GM21423 (cell line): ENCODE results near the gene PCDHB8.
"Not testable (repeated sequence)": the region's sequence is repeated elsewhere in the genome, so short reads cannot be mapped to it uniquely, and the experiment has no call there.

Experiments
- ATAC-seq: cut with Tn5 transposase; IDR thresholded peaks from one replicate; pipeline ENCODE4 v1.9.1; 2021; ENCODE audit warnings: mild to moderate bottlenecking, moderate library complexity; ENCODE audit not compliant: unreplicated experiment

PCDHB8 gene

GRCh38 chr5:141184117-141184855 lies 6.7 kb downstream of the PCDHB8 start:
- ATAC-seq: not testable (repeated sequence)

- no peak for ATAC-seq
Observed at GRCh38 chr5:141186897-141187512, 9.4 kb downstream of the PCDHB8 start, which contains the start of gene PCDHB9. TSS of gene PCDHB9 (plus strand) at chr5:141187161. CDS start at chr5:141187319, 158 bp downstream.

GRCh38 chr5:141188682-141189081 lies 11.1 kb downstream of the PCDHB8 start:
- not testable (repeated sequence) for ATAC-seq

- ATAC-seq: not testable (repeated sequence)
Observed at GRCh38 chr5:141189131-141189530, 11.5 kb downstream of the PCDHB8 start.

- ATAC-seq: no peak
Observed at GRCh38 chr5:141192110-141192725, 14.6 kb downstream of the PCDHB8 start, which contains the start of gene PCDHB10. TSS of gene PCDHB10 (plus strand) at chr5:141192353. CDS start at chr5:141192553, 200 bp downstream.

GRCh38 chr5:141194332-141194731 lies 16.7 kb downstream of the PCDHB8 start:
- ATAC-seq: not testable (repeated sequence)

DNA sequence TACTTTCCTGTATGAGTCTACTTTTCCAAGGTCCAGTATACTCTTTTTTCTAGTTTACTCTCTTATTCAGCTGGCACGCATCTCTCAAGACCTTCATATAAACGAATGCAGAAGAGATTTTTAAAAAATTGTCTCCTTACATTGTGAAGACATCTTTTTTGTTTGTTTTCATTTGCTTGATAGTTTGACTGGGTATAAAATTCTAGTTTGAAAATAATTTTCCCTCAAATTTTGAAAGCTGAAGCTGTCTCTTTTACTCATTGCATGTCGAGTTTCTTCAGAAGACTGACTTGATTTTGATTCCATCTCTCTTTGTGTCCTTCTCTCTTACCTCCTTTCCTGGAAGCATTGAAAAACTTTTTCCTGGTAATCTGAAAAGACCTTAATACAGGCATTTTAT lies 18.8 kb downstream of the PCDHB8 start:
- ATAC-seq: no peak

GRCh38 chr5:141199359-141200235 lies 22.0 kb downstream of the PCDHB8 start, which contains the start of gene PCDHB11:
TSS of gene PCDHB11 (plus strand) at chr5:141199627. CDS start at chr5:141199775, 148 bp downstream.
- ATAC-seq: no peak

DNA sequence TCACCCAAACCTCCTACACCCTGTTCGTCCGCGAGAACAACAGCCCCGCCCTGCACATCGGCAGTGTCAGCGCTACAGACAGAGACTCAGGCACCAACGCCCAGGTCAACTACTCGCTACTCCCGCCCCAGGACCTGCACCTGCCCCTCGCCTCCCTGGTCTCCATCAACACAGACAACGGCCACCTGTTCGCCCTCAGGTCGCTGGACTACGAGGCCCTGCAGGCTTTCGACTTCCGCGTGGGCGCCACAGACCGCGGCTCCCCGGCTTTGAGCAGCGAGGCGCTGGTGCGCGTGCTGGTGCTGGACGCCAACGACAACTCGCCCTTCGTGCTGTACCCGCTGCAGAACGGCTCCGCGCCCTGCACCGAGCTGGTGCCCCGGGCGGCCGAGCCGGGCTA lies 23.5 kb downstream of the PCDHB8 start:
- ATAC-seq: not testable (repeated sequence)

- ATAC-seq: not testable (repeated sequence)
Observed at GRCh38 chr5:141201646-141202045, 24.1 kb downstream of the PCDHB8 start.

GRCh38 chr5:141208478-141208877 lies 30.9 kb downstream of the PCDHB8 start, which contains the start of gene PCDHB12:
TSS of gene PCDHB12 (plus strand) at chr5:141208719. CDS start at chr5:141208908, 189 bp downstream.
- no peak for ATAC-seq

- not testable (repeated sequence) for ATAC-seq
Observed at GRCh38 chr5:141210281-141210680, 32.7 kb downstream of the PCDHB8 start.

GRCh38 chr5:141210849-141211248 lies 33.3 kb downstream of the PCDHB8 start:
- ATAC-seq: not testable (repeated sequence)

GRCh38 chr5:141213656-141214339 lies 36.2 kb downstream of the PCDHB8 start, which contains the start of gene PCDHB13:
TSS of gene PCDHB13 (plus strand) at chr5:141213919. CDS start at chr5:141214124, 205 bp downstream.
- ATAC-seq: not testable (repeated sequence)

DNA sequence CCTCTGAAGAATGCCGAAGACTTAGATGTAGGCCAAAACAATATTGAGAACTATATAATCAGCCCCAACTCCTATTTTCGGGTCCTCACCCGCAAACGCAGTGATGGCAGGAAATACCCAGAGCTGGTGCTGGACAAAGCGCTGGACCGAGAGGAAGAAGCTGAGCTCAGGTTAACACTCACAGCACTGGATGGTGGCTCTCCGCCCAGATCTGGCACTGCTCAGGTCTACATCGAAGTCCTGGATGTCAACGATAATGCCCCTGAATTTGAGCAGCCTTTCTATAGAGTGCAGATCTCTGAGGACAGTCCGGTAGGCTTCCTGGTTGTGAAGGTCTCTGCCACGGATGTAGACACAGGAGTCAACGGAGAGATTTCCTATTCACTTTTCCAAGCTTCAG lies 37.0 kb downstream of the PCDHB8 start:
- not testable (repeated sequence) for ATAC-seq

- ATAC-seq: not testable (repeated sequence)
Observed at GRCh38 chr5:141215504-141215903, 37.9 kb downstream of the PCDHB8 start.

GRCh38 chr5:141216035-141216434 lies 38.4 kb downstream of the PCDHB8 start:
- not testable (repeated sequence) for ATAC-seq

DNA sequence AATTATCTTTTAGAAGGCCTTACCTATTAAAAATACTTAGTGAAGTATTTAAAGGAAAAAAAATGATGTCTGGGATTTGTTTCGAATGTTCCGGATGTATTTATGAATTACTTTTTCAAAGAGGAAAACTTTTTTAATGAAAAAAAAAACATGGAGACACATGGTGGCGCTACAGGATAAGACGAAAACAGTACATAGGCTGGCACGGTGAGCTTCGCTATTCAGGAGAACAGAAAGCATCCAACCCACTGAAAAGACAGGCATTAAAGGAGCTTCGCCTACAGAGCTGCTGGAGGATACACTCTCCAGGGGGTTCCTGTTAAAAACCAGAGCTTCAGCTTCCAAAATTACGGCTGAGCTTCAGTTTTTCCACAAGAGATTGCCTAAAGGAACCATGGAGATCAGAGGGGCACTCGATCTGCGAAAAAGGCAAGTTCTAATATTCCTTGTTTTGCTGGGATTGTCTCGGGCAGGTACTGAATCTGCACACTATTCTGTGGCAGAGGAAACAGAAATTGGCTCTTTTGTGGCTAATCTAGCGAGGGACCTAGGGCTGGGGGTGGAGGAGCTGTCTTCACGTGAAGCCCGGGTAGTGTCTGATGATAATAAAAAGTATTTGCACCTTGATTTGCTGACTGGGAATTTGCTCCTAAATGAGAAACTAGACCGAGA lies 45.7 kb downstream of the PCDHB8 start, which contains the start of gene PCDHB14:
TSS of gene PCDHB14 (plus strand) at position 232 of the 672 bp plus-strand sequence. CDS start at position 395, 163 bp downstream.
- no peak for ATAC-seq

DNA sequence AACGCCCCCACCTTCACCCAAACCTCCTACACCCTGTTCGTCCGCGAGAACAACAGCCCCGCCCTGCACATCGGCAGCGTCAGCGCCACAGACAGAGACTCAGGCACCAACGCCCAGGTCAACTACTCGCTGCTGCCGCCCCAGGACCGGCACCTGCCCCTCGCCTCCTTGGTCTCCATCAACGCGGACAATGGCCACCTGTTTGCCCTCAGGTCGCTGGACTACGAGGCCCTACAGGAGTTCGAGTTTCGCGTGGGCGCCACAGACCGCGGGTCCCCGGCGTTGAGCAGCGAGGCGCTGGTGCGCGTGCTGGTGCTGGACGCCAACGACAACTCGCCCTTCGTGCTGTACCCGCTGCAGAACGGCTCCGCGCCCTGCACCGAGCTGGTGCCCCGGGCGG lies 47.3 kb downstream of the PCDHB8 start:
- not testable (repeated sequence) for ATAC-seq
